GM12878 (cell line): Measurements from ENCODE around the gene BTBD10. TPM values are rescaled to one million over a fixed set of nuclear protein-coding genes. Genes with fewer than 3 reads are reported as not detected.

Experiments used
- ATAC-seq: fragments of 200-7000 bp; cut with Tn5 transposase; 3 replicates; pipeline ENCODE4 v1.9.1; 2020; ENCODE audit warnings: mild to moderate bottlenecking, moderate library complexity
- BruUV-seq: library from RNA; stranded (reverse); fragments of 400-500 nt; replicated peaks from 2 replicates; lab custom pipeline; 2021; lab: Mats Ljungman, UMichigan
- CTCF ChIA-PET: fragments of 300-600 bp; sonication (Branson Sonifier 250); formaldehyde crosslinking; extraction: SDS; loops from one replicate; lab custom pipeline; 2021; ENCODE audit warnings: inconsistent platforms; lab: Yijun Ruan, JAX
- POLR2A ChIA-PET: fragments of 350-600 bp; formaldehyde crosslinking; extraction: SDS; loops from one replicate; lab custom pipeline; 2021; ENCODE audit warnings: inconsistent platforms; lab: Charles Lee
- RAD21 ChIA-PET: fragments of 300-600 bp; sonication (Branson Sonifier 250); formaldehyde crosslinking; loops from one replicate; lab custom pipeline; 2023; ENCODE audit warnings: antibody characterized with exemption; ENCODE audit not compliant: unreplicated experiment; lab: Charles Lee
- SMC1A ChIA-PET: fragments of 300-600 bp; sonication (Branson Sonifier 250); formaldehyde crosslinking; loops from one replicate; lab custom pipeline; 2023; ENCODE audit not compliant: unreplicated experiment, uncharacterized antibody; lab: Charles Lee
- DNase-seq: peaks from one replicate; pipeline ENCODE4 v3.0.0-alpha.2; 2011; ENCODE audit warnings: low read depth, low spot score
- FAIRE-seq: peaks from 3 replicates; lab custom pipeline; 2011; peaks lifted over from hg19 to GRCh38; lab: Jason Lieb, UNC
- H2AFZ ChIP-seq: 2 replicates; pipeline ENCODE4 v1.6.0; 2011; ENCODE audit warnings: low read depth, low read length, control low read depth; ENCODE audit not compliant: control insufficient read depth
- H3K27ac ChIP-seq: 2 replicates; pipeline ENCODE4 v1.5.1; 2011; ENCODE audit warnings: control low read depth; ENCODE audit not compliant: control insufficient read depth, insufficient read depth
- H3K27me3 ChIP-seq, 2 experiments: replicated peaks in 1 of 2; 2 replicates each; pipeline versions ENCODE4 v1.6.0 to v1.6.1; 2011; ENCODE audit warnings: low read length in 1 of 2; ENCODE audit not compliant: control insufficient read depth in 2 of 2, insufficient read depth in 2 of 2
- H3K36me3 ChIP-seq, 2 experiments: 2 replicates each; pipeline ENCODE4 v1.5.1; 2011; ENCODE audit warnings: low read length in 1 of 2; ENCODE audit not compliant: control insufficient read depth in 2 of 2, insufficient read depth in 2 of 2
- H3K4me1 ChIP-seq: 2 replicates; pipeline ENCODE4 v1.6.1; 2011; ENCODE audit warnings: mild to moderate bottlenecking, low read length, moderate library complexity, mixed read lengths; ENCODE audit not compliant: control insufficient read depth, insufficient read depth
- H3K4me2 ChIP-seq: 2 replicates; pipeline ENCODE4 v1.6.0; 2011; ENCODE audit warnings: control low read depth; ENCODE audit not compliant: control insufficient read depth, insufficient read depth
- H3K4me3 ChIP-seq: fragments of 200-600 bp; sonication (generic); 2 replicates; pipeline ENCODE4 v1.5.1; 2016
- H3K79me2 ChIP-seq: 2 replicates; pipeline ENCODE4 v1.6.0; 2011; ENCODE audit warnings: low read length; ENCODE audit not compliant: control insufficient read depth, insufficient read depth
- H3K9ac ChIP-seq: 2 replicates; pipeline ENCODE4 v1.8.0; 2011; ENCODE audit warnings: low read length, control low read depth, mixed read lengths; ENCODE audit not compliant: control insufficient read depth, insufficient read depth
- H3K9me3 ChIP-seq: replicated peaks from 3 replicates; pipeline ENCODE4 v1.5.1; 2011; ENCODE audit warnings: mild to moderate bottlenecking, low read length; ENCODE audit not compliant: control insufficient read depth, insufficient read depth
- H4K20me1 ChIP-seq: 2 replicates; pipeline ENCODE4 v1.6.0; 2011; ENCODE audit not compliant: control insufficient read depth, insufficient read depth
- HDGF ChIP-seq: fragments of 450-650 bp; IDR thresholded peaks from 2 replicates; pipeline ENCODE4 v1.6.1; 2016; ENCODE audit warnings: antibody characterized with exemption
- IKZF1 ChIP-seq: fragments of 450-650 bp; conservative IDR thresholded peaks from 2 replicates; pipeline ENCODE4 v1.6.1; 2017; ENCODE audit warnings: antibody characterized with exemption, mild to moderate bottlenecking
- JUNB ChIP-seq: IDR thresholded peaks from 2 replicates; pipeline ENCODE4 v1.6.1; 2016; ENCODE audit warnings: antibody characterized with exemption, mild to moderate bottlenecking
- KDM1A ChIP-seq: fragments of 200-600 bp; sonication (generic); IDR thresholded peaks from 2 replicates; pipeline ENCODE4 v1.6.1; 2016; ENCODE audit warnings: borderline replicate concordance
- MEF2A ChIP-seq: IDR thresholded peaks from 2 replicates; pipeline ENCODE4 v1.6.1; 2011; ENCODE audit warnings: low read depth, mild to moderate bottlenecking, low read length, moderate library complexity; ENCODE audit not compliant: insufficient read depth
- MTA2 ChIP-seq: fragments of 450-650 bp; IDR thresholded peaks from 2 replicates; pipeline ENCODE4 v1.6.1; 2016; ENCODE audit warnings: low read depth, mild to moderate bottlenecking, moderate library complexity
- NBN ChIP-seq: fragments of 450-650 bp; IDR thresholded peaks from 2 replicates; pipeline ENCODE4 v1.6.1; 2016
- RB1 ChIP-seq: fragments of 450-650 bp; formaldehyde crosslinking; IDR thresholded peaks from 2 replicates; pipeline ENCODE4 v1.6.1; 2017; ENCODE audit warnings: mild to moderate bottlenecking, borderline replicate concordance
- RELA ChIP-seq: fragments of 450-650 bp; IDR thresholded peaks from 2 replicates; pipeline ENCODE4 v1.8.0; 2014; ENCODE audit warnings: borderline replicate concordance; ENCODE audit not compliant: partially characterized antibody
- WGBS: methylation state at CpG from one replicate; pipeline ENCODE4 v1.1.6; 2016; ENCODE audit warnings: low lambda C conversion rate; ENCODE audit not compliant: insufficient replicate concordance, insufficient coverage; ENCODE audit errors: missing lambda C conversion rate; 5-methylcytosine and 5-hydroxymethylcytosine counted together
- in situ Hi-C: fragments of 300-500 bp; cut with MboI; formaldehyde crosslinking; loops from 9 replicates; pipeline ENCODE4 v1.14.3; 2018; ENCODE audit warnings: mixed read lengths
- intact Hi-C: fragments of 100-400 bp; cut with micrococcal nuclease; formaldehyde crosslinking; loops from one replicate; pipeline ENCODE4 v1.14.2; 2022; ENCODE audit not compliant: unreplicated experiment
- polyA plus RNA-seq, 11 experiments: library from polyadenylated mRNA; depleted of rRNA in 4 of 11; unstranded in 6 of 11; stranded (reverse) in 5 of 11; fragments of >200 nt; fragmentation: Nextera tagmentation in 4 of 11; fragmentation: Illumina TruSeq in 1 of 11; extraction: Ambion mirVana in 4 of 11; extraction: Trizol in 1 of 11; gene quantifications; 1 replicate in 1 of 11; 2 replicates in 10 of 11; pipeline versions ENCODE4 v1.2.1 to v1.2.3, GENCODE V29; 2011 to 2016; ENCODE audit warnings: inconsistent platforms in 2 of 11, missing spikeins in 2 of 11, low read depth in 1 of 11
- total RNA-seq, 4 experiments: library from RNA; depleted of rRNA in 3 of 4; stranded (reverse); fragments of >200 nt in 3 of 4; fragmentation: Illumina TruSeq in 1 of 4; extraction: Trizol in 1 of 4; gene quantifications; 2 replicates each; pipeline versions ENCODE4 v1.2.1 to v1.2.3, GENCODE V29; 2013 to 2021

BTBD10 gene
- total and polyA plus RNA-seq, 10 of the 15 experiments (the other 5 are each of a cell fraction or from before 2014, with no cell fraction given) = 20.8 to 38.8 (median 26.9) TPM

DNA sequence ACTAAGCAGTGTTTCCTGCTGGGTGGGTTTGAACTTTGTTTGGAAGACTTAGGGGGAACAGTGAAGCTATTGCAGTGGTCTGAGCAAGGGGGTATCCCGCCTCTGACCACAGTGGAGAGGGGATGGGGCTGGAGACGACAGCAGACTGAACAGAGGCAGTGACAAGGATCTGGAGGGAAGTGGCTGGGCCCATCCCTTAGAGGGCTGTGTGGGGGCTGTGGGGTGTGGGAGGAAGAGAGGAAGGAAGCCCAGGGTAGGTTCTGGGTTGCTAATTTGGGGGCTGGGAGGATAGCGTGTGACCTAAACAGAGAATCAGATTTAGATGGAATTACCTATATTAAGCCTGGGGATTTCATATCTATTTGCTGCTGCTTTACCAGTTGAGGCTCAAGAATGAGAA, 114.7 kb downstream of the BTBD10 start (continued):
- TF ChIP-seq RB1 (no peak), MEF2A (peak; percentile 74; the same call in 1 of the 2 replicates), HDGF (peak; percentile 71; the same call in 1 of the 2 replicates), IKZF1 (peak; percentile 47), MTA2 (no peak), NBN (no peak), JUNB (no peak), KDM1A (no peak)

DNA sequence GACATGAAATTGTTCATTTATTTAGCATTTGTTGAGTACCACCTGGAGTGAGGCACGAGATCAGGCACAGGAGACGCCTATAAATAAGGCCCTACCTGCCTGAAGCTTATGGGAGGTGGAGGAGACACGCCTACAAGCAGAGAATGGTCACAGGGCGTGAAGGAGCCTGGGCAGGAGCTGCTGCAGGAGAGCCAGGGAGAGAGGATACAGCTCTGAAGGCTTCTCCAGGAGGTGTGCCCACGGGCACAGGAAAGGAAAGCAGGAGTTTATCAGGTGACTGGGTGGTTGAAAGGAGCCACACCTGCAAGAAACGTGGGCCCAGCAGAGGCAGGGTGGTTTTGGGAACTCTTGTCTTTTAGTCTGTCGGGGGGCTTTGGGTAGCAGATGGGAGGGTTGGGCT, 115.1 kb downstream of the BTBD10 start:
- CTCF ChIA-PET = interaction anchor here (0.9 to 6.1 kb wide), 7 partner anchors 13 to 137 kb away, joined by 3 to 122 read pairs (median 6); no protein-coding TSS in a partner anchor
- no peak for FAIRE-seq
- H3K27ac ChIP-seq = peak overlapping the region; percentile 62
- no peak overlapping the region for H2AFZ ChIP-seq
- H4K20me1 ChIP-seq = peaks cover 9% of the 10 kb centered on the region
- WGBS = 49% methylated on average over 7 of the region's 7 CpGs
- H3K9me3 ChIP-seq = no peaks in the 10 kb centered on the region
- peaks cover 21% of the 10 kb centered on the region for H3K4me1 ChIP-seq
- TF ChIP-seq RELA = no peak
- no peak overlapping the region for H3K4me3 ChIP-seq
- SMC1A ChIA-PET = interaction anchor here (0.6 to 2.0 kb wide), 3 partner anchors 98 to 116 kb away, joined by 3 to 7 read pairs (median 7); partner anchors contain the start of gene BTBD10
- POLR2A ChIA-PET = no interaction called here
- peaks cover 6% of the 10 kb centered on the region in 2 experiments; a peak in 3 of 4 replicates for H3K36me3 ChIP-seq
- H3K79me2 ChIP-seq = peaks cover 2% of the 10 kb centered on the region
- DNase-seq = no peak
- RAD21 ChIA-PET = interaction anchor here (3.5 to 3.6 kb wide), 2 partner anchors 97 to 138 kb away, joined by 10 to 22 read pairs; no protein-coding TSS in a partner anchor
- H3K27me3 ChIP-seq = no peaks in the 10 kb centered on the region
- intact Hi-C loops (no loop called here), in situ Hi-C loops (loop anchor here (5.0 kb wide), 1 partner anchor 96 kb away; no protein-coding TSS in a partner anchor)
- no TSS peak for BruUV-seq
- H3K4me2 ChIP-seq = peak overlapping the region; percentile 73
- ATAC-seq = no peak
- H3K9ac ChIP-seq = no peak overlapping the region
